CD4-positive, alpha-beta T cell treated with Interleukin-21 for 1 hour (primary cell): Measurements from ENCODE around the gene NFKBIE.
A peak's percentile ranks its signal among the peaks of the same experiment; 100 is the strongest.
"Not testable (repeated sequence)": the region's sequence is repeated elsewhere in the genome, so short reads cannot be mapped to it uniquely, and the experiment has no call there.

ENCODE experiments used
- DNase-seq: peaks from one replicate; pipeline ENCODE4 v3.0.0-alpha.2; 2020

NFKBIE gene

GRCh38 chr6:44238687-44239350, 26.5 kb downstream of the NFKBIE start:
- no peak for DNase-seq

GRCh38 chr6:44237813-44238433, 27.4 kb downstream of the NFKBIE start:
- DNase-seq = peak; percentile 81

GRCh38 chr6:44237021-44237812, 28.1 kb downstream of the NFKBIE start:
- peak; percentile 83 for DNase-seq

- no peak for DNase-seq
These were observed 29.3 kb downstream of the NFKBIE start for GRCh38 chr6:44235891-44236516.

- DNase-seq = no peak
These were observed 30.1 kb downstream of the NFKBIE start for GRCh38 chr6:44235269-44235668.

- peak; percentile 13 for DNase-seq
These were observed 31.0 kb downstream of the NFKBIE start for GRCh38 chr6:44234101-44235025.

- no peak for DNase-seq
These were observed 31.7 kb downstream of the NFKBIE start for GRCh38 chr6:44233567-44234100.

GRCh38 chr6:44232676-44233566, 32.4 kb downstream of the NFKBIE start:
- no peak for DNase-seq

GRCh38 chr6:44231426-44231825, 33.9 kb downstream of the NFKBIE start:
- DNase-seq = not testable (repeated sequence)

- no peak for DNase-seq
These were observed 35.2 kb downstream of the NFKBIE start for GRCh38 chr6:44230034-44230675.

GRCh38 chr6:44229376-44230033, 35.8 kb downstream of the NFKBIE start:
- DNase-seq = no peak

GRCh38 chr6:44228836-44229235, 36.5 kb downstream of the NFKBIE start:
- DNase-seq = no peak

- no peak for DNase-seq
These were observed 36.9 kb downstream of the NFKBIE start for GRCh38 chr6:44228433-44228832.

GRCh38 chr6:44228031-44228430, 37.3 kb downstream of the NFKBIE start:
- DNase-seq = no peak

- DNase-seq = no peak
These were observed 38.1 kb downstream of the NFKBIE start for GRCh38 chr6:44227148-44227793.

GRCh38 chr6:44226368-44227147, 38.8 kb downstream of the NFKBIE start:
- no peak for DNase-seq

GRCh38 chr6:44225579-44226325, 39.6 kb downstream of the NFKBIE start:
- no peak for DNase-seq

- no peak for DNase-seq
These were observed 40.4 kb downstream of the NFKBIE start for GRCh38 chr6:44224965-44225305.
